HUES64 (cell line): ENCODE results near the gene TSBP1. TPM values are rescaled to one million over a fixed set of nuclear protein-coding genes. Genes with fewer than 3 reads are reported as not detected.

Experiments
- H3K27ac ChIP-seq: 2 replicates; pipeline ENCODE4 v1.7.0; 2013; ENCODE audit warnings: low read depth, low read length, inconsistent platforms
- H3K27me3 ChIP-seq: 2 replicates; pipeline ENCODE4 v1.6.1; 2013; ENCODE audit warnings: mild to moderate bottlenecking, low read length; ENCODE audit not compliant: insufficient read depth
- H3K36me3 ChIP-seq: 2 replicates; pipeline ENCODE4 v1.6.1; 2013; ENCODE audit warnings: mild to moderate bottlenecking, low read length; ENCODE audit not compliant: insufficient read depth
- H3K4me1 ChIP-seq: 2 replicates; pipeline ENCODE4 v1.6.1; 2013; ENCODE audit warnings: mild to moderate bottlenecking, low read length, moderate library complexity; ENCODE audit not compliant: insufficient read depth
- H3K4me3 ChIP-seq: 2 replicates; pipeline ENCODE4 v1.5.1; 2013; ENCODE audit warnings: mild to moderate bottlenecking, low read length, moderate library complexity
- H3K9ac ChIP-seq: 2 replicates; pipeline ENCODE4 v1.6.1; 2013; ENCODE audit warnings: mild to moderate bottlenecking, low read depth, low read length
- H3K9me3 ChIP-seq: 2 replicates; pipeline ENCODE4 v1.6.1; 2013; ENCODE audit warnings: low read depth, low read length; ENCODE audit not compliant: insufficient read depth
- WGBS: fragments of 150-250, 120-280 bp; methylation state at CpG from one replicate; pipeline ENCODE4 v1.1.7; 2013; ENCODE audit warnings: missing lambda C conversion rate; 5-methylcytosine and 5-hydroxymethylcytosine counted together
- polyA plus RNA-seq, 2 experiments: library from polyadenylated mRNA; stranded (reverse); fragments of 50-300 nt; gene quantifications; one replicate each; pipeline ENCODE4 v1.2.3, GENCODE V29; 2013

TSBP1 gene
- polyA plus RNA-seq (2013, experiment 1 of 2): not detected
- not detected for polyA plus RNA-seq (2013, experiment 2 of 2)

- H3K4me1 ChIP-seq: no peaks in the 10 kb centered on the region
- H3K4me3 ChIP-seq: no peak within 1 kb of the TSS
- no peak within 1 kb of the TSS for H3K27ac ChIP-seq
- no peaks in the 10 kb centered on the region for H3K36me3 ChIP-seq
- H3K27me3 ChIP-seq: no peaks in the 10 kb centered on the region
- H3K9ac ChIP-seq: no peak within 1 kb of the TSS
- no peaks in the 10 kb centered on the region for H3K9me3 ChIP-seq
Observed at GRCh38 chr6:32371803-32372202, at the start of gene TSBP1. Gene TSBP1, minus strand, starts transcription at chr6:32371903. Its CDS starts 197 bp downstream, at chr6:32371706.

DNA sequence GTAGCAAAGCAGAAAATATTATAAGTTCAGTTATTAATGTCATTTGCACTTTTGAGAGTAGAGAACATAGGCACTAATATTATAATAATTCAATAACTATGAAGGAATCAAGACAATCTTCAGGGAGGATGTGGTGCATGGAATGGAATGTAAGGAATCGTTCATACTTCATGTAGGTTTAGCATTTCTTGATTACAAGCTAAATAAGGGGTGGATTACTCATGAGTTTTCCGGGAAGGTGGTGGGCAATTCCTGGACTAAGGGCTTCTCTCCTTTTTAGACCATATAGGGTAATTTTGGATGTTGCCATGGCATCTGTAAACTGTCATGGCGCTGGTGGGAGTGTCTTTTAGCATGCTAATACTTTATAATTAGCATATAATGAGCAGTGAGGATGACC lies 44.3 kb upstream of the TSBP1 start:
- no peak overlapping the region for H3K9ac ChIP-seq
- H3K27me3 ChIP-seq: peaks cover 14% of the 10 kb centered on the region
- no peaks in the 10 kb centered on the region for H3K36me3 ChIP-seq
- H3K4me1 ChIP-seq: no peaks in the 10 kb centered on the region
- 86% methylated on average over 2 of the region's 3 CpGs for whole genome bisulfite sequencing
- no peak overlapping the region for H3K27ac ChIP-seq
- H3K9me3 ChIP-seq: no peaks in the 10 kb centered on the region
- no peak overlapping the region for H3K4me3 ChIP-seq

GRCh38 chr6:32415521-32416019 lies 43.9 kb upstream of the TSBP1 start:
- H3K9ac ChIP-seq: no peak overlapping the region
- peaks cover 14% of the 10 kb centered on the region for H3K27me3 ChIP-seq

GRCh38 chr6:32413427-32414047 lies 41.8 kb upstream of the TSBP1 start:
- Histone ChIP-seq H3K4me1 (no peaks in the 10 kb centered on the region), H3K27me3 (peaks cover 14% of the 10 kb centered on the region), H3K4me3 (no peak overlapping the region), H3K9ac (no peak overlapping the region), H3K27ac (no peak overlapping the region), H3K36me3 (no peaks in the 10 kb centered on the region), H3K9me3 (no peaks in the 10 kb centered on the region)
- 11% methylated on average over 10 of the region's 11 CpGs for WGBS

More at GRCh38 chr6:32415521-32416019, 43.9 kb upstream of the TSBP1 start:
- WGBS: 18% methylated on average over 13 of the region's 13 CpGs
- no peaks in the 10 kb centered on the region for H3K36me3 ChIP-seq
- H3K27ac ChIP-seq: no peak overlapping the region
- H3K4me3 ChIP-seq: peak overlapping the region; percentile 39
- no peaks in the 10 kb centered on the region for H3K4me1 ChIP-seq
- H3K9me3 ChIP-seq: no peaks in the 10 kb centered on the region

- Histone ChIP-seq H3K36me3 (no peaks in the 10 kb centered on the region), H3K27me3 (peaks cover 14% of the 10 kb centered on the region), H3K9ac (no peak overlapping the region), H3K27ac (no peak overlapping the region), H3K4me3 (no peak overlapping the region), H3K9me3 (no peaks in the 10 kb centered on the region), H3K4me1 (peaks cover 5% of the 10 kb centered on the region; the same call in 1 of the 2 replicates)
- 88% methylated on average over 9 of the region's 9 CpGs for WGBS
Observed at GRCh38 chr6:32411566-32412327, 40.0 kb upstream of the TSBP1 start.

- WGBS: 69% methylated on average over 5 of the region's 5 CpGs
- Histone ChIP-seq H3K4me3 (no peak overlapping the region), H3K9me3 (no peaks in the 10 kb centered on the region), H3K36me3 (no peaks in the 10 kb centered on the region), H3K9ac (no peak overlapping the region), H3K4me1 (peaks cover 5% of the 10 kb centered on the region; the same call in 1 of the 2 replicates), H3K27me3 (peaks cover 14% of the 10 kb centered on the region), H3K27ac (no peak overlapping the region)
Observed at GRCh38 chr6:32410906-32411305, 39.2 kb upstream of the TSBP1 start.

DNA sequence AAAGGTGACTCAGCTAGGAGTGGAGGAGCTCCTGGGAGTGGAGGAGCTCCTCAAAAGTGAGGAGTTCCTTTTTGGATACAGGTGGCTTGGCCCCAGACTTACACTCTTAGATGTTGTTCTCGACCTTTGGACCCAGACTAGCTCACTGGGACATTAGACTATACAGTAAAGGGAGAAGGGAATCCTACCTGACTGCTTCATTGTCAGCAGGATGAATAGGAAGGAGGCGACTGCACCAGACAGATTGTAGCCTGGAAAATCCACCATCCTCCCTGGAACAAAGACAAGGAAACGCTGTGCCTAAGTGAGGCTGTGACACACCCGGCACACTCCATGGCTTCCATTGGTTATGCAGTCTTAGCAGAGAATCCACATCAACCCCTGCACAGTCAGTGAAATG lies 35.2 kb upstream of the TSBP1 start, which contains the start of gene BTNL2:
Gene BTNL2, minus strand, starts transcription at position 325 of the 400 bp plus-strand sequence. Its CDS starts 58 bp downstream, at position 267.
- 74% methylated on average over 4 of the region's 4 CpGs for WGBS

DNA sequence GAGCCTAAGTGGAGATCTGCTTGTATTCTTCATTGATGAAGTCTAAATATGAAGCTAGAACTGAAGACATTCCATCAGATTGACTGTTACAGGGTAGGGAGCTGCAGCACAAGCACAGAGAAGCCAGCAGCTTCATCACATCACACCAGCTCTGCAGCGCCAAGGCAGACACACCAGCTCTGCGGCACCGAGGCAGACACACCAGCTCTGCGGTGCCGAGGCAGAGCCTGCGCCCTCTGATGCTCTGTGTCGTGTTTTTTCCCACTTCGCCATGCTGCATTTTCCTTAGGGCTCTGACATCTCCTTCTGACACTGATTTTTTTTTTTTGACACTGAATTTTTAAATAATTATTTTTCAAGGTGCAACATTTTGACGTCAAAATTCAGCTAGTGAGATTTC lies 34.5 kb upstream of the TSBP1 start:
- no peaks in the 10 kb centered on the region for H3K9me3 ChIP-seq
- H3K27me3 ChIP-seq: no peaks in the 10 kb centered on the region
- H3K4me3 ChIP-seq: no peak overlapping the region
- WGBS: 89% methylated on average over 9 of the region's 9 CpGs
- no peaks in the 10 kb centered on the region for H3K36me3 ChIP-seq
- no peak overlapping the region for H3K27ac ChIP-seq
- H3K4me1 ChIP-seq: peaks cover 5% of the 10 kb centered on the region; the same call in 1 of the 2 replicates
- no peak overlapping the region for H3K9ac ChIP-seq

More for the DNA sequence above, 35.2 kb upstream of the TSBP1 start, which contains the start of gene BTNL2:
- H3K36me3 ChIP-seq: no peaks in the 10 kb centered on the region
- no peak within 1 kb of the TSS for H3K4me3 ChIP-seq
- H3K4me1 ChIP-seq: peaks cover 5% of the 10 kb centered on the region; the same call in 1 of the 2 replicates
- H3K27ac ChIP-seq: no peak within 1 kb of the TSS
- no peaks in the 10 kb centered on the region for H3K27me3 ChIP-seq
- H3K9ac ChIP-seq: no peak within 1 kb of the TSS
- H3K9me3 ChIP-seq: no peaks in the 10 kb centered on the region

GRCh38 chr6:32405656-32406055 lies 34.0 kb upstream of the TSBP1 start:
- Histone ChIP-seq H3K9ac (no peak overlapping the region), H3K9me3 (no peaks in the 10 kb centered on the region), H3K4me1 (peaks cover 5% of the 10 kb centered on the region; the same call in 1 of the 2 replicates), H3K4me3 (no peak overlapping the region), H3K27ac (no peak overlapping the region), H3K27me3 (no peaks in the 10 kb centered on the region), H3K36me3 (no peaks in the 10 kb centered on the region)
- 47% methylated on average over 1 of the region's 1 CpG for WGBS

DNA sequence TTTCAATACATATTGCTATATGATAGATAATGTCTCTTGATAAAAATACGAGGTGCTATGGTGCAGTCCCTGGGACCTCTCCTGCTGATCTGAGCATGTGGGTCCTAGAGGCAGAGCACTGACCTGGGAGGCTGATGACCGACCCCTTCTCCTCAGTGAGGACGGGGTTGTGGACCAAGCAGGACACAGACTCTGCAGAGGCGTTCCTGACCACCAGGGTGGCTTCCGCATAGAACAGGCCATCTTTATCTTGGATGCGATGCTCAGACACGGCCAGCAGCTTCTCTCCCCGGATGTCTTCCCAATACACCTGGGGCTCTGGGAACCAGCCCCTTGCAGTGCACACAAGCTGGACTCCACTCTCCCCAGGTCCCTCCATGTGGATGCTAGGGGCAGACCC lies 31.1 kb upstream of the TSBP1 start:
- Histone ChIP-seq H3K27ac (no peak overlapping the region), H3K9ac (no peak overlapping the region), H3K9me3 (no peaks in the 10 kb centered on the region), H3K4me1 (peaks cover 5% of the 10 kb centered on the region; the same call in 1 of the 2 replicates), H3K27me3 (no peaks in the 10 kb centered on the region), H3K36me3 (no peaks in the 10 kb centered on the region), H3K4me3 (no peak overlapping the region)
- WGBS: 84% methylated on average over 8 of the region's 8 CpGs

GRCh38 chr6:32401284-32401963 lies 29.7 kb upstream of the TSBP1 start:
- no peaks in the 10 kb centered on the region for H3K4me1 ChIP-seq
- H3K4me3 ChIP-seq: no peak overlapping the region
- no peaks in the 10 kb centered on the region for H3K36me3 ChIP-seq
- no peak overlapping the region for H3K9ac ChIP-seq
- no peaks in the 10 kb centered on the region for H3K9me3 ChIP-seq
- H3K27ac ChIP-seq: no peak overlapping the region
- 64% methylated on average over 4 of the region's 4 CpGs for WGBS
- no peaks in the 10 kb centered on the region for H3K27me3 ChIP-seq
